HTR-8/SVneo (cell line): ENCODE measurements around the gene RALB.
A peak's percentile ranks its signal among the peaks of the same experiment; 100 is the strongest.

Experiments used
- DNase-seq: peaks from one replicate; pipeline ENCODE4 v3.0.0; 2011; ENCODE audit warnings: low spot score, mixed read lengths; ENCODE audit not compliant: insufficient read length
- FAIRE-seq: peaks from 2 replicates; lab custom pipeline; 2011; peaks lifted over from hg19 to GRCh38; lab: Jason Lieb, UNC

The RALB gene

GRCh38 chr2:120326066-120326465 lies 73.4 kb downstream of the RALB start:
- DNase-seq (no peak), FAIRE-seq (no peak)

DNA sequence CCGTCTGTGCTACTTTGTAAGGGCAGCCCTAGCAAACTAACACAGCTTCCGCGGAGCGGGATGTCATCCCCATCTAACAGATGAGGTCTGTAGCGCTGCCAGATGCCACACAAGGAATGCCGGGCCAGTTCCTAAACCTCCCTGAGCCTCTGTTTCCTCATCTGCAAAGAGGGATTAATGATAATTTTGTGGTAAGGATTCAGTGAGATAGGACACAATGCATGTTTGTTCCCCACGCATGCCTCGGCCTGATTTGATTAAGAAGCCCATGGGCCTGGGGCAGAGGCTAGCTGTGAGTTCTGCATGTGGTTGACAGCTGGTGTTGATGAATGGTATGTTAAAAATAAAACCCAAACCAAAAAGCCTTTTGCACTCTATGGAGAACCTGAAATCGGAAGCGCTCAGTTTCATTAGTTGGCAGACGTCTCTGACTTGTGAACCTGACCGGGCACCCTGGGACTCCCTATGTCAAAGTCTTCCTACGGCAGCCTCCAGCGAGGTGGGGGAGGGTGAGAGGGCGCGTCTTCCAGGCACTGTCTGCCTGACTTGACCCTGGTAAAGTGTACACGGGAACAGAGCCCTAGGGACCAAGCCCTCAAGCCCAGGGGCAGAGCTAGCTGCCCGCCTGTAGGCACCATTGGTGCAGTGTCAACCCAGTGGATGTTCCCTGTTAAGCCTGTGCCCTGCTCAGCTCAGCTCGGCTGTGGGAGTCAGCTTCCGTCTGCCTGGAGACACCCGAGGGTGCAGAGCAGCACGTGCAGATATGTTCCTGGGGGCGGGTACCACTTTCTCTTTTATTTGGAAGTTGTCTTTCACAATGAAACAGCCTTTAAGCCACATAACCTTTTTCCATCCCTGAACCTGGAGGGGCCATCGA lies 78.5 kb downstream of the RALB start:
- FAIRE-seq (no peak), DNase-seq (no peak)

DNA sequence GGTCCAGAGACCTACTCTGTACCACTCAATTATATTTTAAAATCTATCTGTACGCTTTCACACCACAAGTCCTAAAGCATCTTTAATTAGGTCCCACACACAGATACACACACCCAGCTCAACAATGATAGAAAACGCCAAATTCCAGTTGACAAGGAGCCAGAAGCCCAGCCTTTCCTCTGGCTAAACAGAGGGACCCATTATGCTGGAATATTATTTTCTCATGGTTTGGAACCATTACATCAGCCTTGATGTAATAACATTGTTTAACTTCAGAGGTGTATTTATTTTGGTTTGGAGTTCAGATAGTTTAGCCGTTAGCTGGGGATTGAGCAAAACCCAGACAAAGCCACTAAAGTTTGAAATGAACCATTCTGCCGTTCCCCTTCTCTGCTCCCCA lies 79.3 kb downstream of the RALB start:
- FAIRE-seq (no peak), DNase-seq (no peak)

- no peak for FAIRE-seq
Observed at GRCh38 chr2:120332384-120332783, 79.7 kb downstream of the RALB start.

GRCh38 chr2:120334068-120334467 lies 81.4 kb downstream of the RALB start:
- FAIRE-seq: no peak
- no peak for DNase-seq

More at GRCh38 chr2:120332384-120332783, 79.7 kb downstream of the RALB start:
- DNase-seq: no peak

- no peak for DNase-seq
- FAIRE-seq: no peak
Observed at GRCh38 chr2:120336749-120337148, 84.1 kb downstream of the RALB start.

GRCh38 chr2:120338015-120338414 lies 85.4 kb downstream of the RALB start:
- no peak for FAIRE-seq
- DNase-seq: no peak

- FAIRE-seq (no peak), DNase-seq (no peak)
Observed at GRCh38 chr2:120341977-120342376, 89.3 kb downstream of the RALB start.

GRCh38 chr2:120342446-120342845 lies 89.8 kb downstream of the RALB start:
- FAIRE-seq (no peak), DNase-seq (no peak)

GRCh38 chr2:120343100-120343432 lies 90.4 kb downstream of the RALB start:
- no peak for DNase-seq
- no peak for FAIRE-seq

- DNase-seq: peak; percentile 83
- peak; percentile 46 for FAIRE-seq
Observed at GRCh38 chr2:120343433-120344105, 90.9 kb downstream of the RALB start.
